Stromal cell of bone marrow (primary cell): ENCODE results near the gene PRR29.
"Not testable (repeated sequence)": the region's sequence is repeated elsewhere in the genome, so short reads cannot be mapped to it uniquely, and the experiment has no call there.

Experiments used
- DNase-seq: peaks from one replicate; pipeline ENCODE4 v3.0.0-alpha.2; 2012; ENCODE audit warnings: low read depth

Gene PRR29

DNA sequence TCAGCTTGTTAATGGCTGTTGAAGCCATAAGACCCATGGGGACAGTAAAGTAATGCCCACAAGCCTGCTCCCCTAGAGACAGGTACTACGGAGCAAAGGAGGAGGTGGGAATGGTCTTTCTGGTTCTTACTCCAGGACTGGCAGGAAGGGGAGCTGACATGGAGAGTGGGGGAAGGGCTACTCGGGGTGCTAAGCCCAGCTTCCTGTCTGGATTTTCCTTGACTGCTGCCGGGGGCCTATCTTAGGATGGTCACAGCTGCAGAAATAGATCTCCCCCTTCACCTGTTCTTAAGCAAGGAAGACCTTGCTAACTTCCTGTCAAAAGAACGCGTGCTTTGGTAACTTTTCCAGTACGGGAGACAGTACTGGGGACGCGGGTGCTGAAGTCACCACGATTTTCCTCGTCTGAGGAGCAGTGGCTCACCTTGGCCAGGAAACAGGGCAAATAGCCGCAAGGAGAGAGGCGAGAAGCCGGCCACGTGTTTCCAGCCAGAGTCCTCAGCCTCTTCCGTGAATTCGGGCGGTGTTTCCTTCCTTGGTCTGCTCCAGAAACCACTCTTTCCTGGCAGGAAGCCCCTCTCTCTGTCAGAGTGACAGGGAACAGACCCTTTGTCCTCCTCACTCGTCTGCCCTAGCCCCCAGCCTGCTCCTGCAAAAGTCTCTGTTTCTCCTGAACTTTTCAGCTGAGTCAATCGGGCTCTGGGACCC is 656 bp upstream of the PRR29 start:
- no peak for DNase-seq

DNA sequence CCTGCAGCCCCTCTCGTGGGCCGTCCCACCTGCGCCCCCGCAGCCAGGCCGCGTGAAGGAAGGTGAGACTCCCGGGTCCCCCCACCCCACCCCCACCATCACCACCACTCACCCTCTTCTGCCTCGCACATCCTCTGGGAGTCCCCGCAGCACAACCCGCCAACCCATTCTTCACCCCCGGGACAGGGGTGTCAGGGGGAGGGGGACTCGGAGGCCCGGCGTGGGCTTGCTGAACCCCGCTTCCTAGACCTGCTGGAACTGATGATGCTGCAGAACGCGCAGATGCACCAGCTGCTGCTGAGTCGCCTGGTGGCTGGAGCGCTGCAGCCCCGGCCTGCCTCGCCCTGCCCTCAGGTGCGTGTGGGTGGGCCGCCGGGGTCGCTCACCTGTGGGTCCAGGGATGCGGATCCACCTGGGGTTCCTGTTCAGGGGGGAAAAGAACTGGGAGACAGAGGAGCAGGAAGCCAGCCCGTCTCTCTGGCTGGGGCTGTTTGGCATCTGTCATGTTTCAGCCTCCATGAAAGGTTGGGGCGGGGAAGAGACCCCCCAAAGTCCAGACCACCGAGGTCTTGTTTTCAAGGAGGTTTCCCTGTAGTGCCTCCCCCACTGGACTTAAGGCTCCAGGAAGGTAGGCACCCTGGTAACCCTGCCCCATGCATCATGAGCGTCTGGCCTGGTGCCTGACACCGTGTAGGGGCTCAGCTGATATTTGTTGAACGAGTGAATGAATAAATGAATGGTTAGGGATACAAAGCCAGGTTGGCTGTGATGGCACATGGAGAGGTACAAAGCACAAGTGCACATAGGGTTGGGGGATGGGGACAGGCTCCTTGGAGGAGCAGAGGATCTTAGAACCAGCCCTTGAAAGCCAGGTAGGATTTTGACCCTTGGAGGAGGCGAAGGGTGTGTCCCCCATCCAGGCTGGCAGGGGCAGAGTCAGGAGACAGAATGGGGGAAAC is 849 bp downstream of the PRR29 start:
- DNase-seq, result no peak

DNA sequence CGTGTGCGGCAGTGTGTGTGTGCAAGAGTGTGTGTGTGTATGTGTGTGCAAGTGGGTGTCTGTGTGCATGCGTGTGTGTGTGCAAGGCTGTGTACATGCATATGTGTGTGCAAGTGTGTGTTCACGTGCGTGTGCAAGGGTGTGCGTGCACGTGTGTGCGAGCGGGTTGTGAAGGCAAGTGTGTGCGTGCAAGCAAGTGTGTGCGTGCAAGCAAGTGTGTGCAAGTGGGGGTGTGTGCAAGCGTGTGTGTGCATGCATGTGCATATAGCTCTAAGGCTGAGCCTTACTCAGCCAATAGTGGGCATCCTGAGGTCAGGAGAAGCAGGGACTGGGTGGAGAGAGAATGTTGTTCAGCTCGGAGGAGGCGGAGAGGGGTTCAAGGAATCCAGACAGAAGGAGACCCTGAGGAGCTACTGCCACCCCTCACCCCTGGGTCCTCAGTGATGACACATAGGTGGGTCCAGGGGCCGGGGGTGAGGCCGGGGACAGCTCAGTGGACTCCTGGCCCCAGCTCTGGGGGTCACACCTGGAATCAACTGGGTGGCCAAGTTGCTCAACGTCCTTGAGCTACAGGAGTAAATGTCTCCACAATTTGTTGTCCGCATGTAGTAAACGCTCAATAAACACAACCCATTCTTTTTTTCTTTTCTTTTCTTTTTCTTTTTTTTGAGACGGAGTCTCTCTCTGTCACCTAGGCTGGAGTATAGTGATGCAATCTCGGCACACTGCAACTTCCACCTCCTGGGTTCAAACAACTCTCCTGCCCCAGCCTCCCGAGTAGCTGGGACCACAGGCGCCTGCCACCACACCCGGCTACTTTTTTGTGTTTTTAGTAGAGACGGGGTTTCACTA is 1.8 kb downstream of the PRR29 start:
- no peak for DNase-seq

DNA sequence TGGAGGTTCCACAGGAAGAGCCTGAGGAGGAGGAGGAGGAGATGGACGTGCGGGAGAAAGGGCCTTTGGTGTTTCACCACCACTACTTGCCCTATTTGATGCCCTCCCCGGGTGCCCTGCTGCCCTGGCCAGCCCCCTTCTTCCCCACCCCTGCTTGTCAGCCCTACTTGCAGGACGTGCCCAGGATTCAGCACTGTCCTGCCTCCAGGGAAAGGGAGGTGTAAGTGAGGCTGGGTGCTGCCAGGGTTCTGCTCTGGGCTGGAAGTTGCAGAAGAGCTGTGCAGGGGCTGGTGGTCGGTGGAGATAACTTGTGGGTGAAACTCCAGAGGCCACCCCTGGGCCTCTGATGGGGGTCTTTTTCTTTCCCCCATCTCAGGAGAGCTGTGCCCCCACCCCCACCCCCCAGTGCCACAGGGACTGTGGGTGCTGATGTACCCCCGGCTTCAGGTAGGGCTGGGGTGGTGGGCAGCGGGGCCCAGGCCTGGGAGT is 3.0 kb downstream of the PRR29 start:
- DNase-seq, result no peak

DNA sequence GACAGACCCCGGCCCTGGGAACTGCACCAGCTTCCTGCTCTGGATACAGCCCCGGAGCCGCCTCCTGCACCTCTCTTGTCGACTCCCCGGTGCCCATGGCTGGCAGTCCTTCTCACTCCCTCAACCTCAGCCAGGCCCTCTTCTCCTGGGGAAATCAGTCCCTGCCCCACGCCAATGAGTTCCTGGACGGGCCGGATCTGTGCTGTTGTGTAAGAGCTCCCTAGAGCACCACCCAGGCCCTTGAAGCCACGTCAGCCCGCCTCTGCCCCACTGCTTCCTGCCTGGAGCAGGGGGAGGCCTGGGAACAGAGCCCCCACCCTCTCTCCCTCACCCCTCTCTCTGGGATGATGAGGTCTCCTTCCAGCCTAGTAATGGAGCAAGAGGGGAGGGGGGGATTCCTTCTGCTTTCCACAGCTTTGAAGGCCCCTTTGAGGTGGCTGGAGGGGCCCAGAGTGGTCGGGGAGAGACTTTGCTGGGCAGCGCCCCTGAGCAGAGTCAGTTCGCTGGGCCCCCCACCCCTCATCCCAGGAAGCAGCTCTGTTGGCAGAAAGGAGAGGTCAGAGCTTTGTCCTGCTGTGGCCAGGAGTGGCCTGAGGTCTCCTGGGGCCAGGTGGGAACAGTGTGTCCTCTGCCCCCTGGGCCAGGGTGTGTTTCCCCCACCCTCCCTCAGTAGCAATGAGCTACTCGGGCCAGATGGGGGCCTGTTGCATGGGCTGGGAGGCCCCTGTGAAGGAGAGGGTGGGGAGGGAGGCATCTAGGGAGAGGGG is 3.8 kb downstream of the PRR29 start:
- peak; percentile 37 for DNase-seq

DNA sequence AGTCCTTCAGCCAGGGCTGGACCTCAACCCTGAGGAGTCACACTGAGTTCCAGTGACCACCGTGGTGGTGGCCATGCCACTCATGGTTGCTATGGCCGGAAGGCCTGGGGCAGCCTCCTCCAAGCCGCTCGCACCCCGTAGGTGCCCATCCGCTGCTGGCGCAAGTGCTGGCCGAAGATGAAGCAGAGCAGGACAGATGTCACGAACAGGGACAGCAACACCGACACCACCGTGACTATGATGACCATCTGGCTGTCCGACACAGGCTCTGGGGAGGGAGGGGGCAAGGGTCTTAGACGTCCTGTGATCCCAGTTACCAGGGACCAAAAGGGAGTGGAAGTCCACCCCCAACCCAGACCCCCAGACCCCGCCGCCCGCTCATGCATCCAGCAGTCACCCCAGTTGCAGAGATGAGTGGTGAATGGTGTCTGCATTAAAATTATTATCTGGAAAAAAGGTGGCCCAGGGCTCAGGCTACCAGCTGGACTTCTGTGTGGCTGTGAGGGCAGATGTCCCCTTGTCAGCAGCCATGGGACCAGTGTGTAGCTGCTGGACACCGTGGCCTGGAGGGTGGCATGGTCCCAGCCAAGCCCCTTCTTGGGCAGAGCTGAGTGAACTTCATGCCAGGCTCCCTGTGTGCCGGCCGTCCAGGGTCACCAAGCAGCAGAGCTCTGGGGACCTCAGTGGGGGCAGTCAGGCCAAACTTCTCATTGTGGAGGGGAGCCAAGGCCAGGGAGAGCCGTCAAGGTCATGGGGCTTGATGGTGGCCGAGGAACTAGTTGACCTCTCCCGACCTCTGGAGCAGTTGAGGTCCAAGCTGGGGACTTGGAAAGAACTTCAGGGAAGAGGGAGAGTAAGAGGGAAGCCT is 4.7 kb downstream of the PRR29 start:
- no peak for DNase-seq

DNA sequence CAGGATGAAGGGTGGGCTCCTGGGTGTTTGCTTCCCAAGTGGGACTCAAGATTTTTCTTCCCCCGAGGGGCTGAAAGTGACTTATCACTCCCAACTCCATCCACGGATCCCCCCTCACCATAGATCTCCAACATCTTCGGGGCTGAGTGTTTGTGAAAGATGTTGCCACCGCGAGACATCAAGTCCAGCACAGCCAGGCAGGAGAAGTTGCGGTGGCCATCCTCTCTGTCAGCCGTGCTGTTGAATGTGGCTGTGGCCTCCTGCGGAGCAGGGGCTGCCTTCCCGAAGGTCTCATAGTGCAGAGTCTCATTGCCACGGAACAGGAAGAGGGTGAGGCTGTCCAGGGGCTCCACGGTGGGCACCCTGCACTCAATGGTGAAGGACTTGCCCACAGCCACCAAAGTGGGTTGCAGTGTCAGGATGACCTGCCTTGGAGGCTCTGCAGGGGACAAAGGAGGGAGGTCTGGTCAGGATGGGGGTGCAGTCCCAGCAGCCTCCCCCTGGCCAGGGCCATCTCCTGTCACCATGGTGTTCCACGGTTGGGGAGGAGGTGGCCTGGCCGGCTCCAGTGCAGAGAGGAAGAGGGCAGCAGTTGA is 5.5 kb downstream of the PRR29 start:
- DNase-seq, result no peak

DNA sequence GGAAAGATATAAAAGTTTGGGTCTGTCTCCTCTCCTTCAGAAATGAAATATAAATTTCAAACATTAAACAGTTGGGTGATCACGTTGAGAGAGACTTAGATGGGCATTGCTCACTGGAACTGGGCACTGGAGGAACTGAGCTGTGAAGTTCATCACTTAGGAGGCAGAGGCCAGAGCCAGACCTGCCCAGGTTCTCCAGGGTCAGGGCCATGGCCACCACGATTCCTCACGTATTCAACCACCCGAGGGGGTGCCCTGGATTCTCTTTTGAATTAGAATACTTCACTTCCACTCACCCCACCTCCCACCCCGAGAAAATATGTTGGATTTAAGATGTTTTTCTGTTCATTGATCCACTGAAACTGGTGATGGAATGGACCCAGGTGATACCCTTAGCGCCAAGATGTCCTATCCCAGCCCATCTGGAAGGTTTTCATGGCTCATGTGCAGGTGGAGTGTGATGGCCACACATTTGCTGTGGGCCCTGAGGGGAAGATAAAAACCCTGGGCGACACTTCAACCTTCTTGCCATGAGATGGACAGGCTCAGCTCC is 6.1 kb downstream of the PRR29 start:
- no peak for DNase-seq

DNA sequence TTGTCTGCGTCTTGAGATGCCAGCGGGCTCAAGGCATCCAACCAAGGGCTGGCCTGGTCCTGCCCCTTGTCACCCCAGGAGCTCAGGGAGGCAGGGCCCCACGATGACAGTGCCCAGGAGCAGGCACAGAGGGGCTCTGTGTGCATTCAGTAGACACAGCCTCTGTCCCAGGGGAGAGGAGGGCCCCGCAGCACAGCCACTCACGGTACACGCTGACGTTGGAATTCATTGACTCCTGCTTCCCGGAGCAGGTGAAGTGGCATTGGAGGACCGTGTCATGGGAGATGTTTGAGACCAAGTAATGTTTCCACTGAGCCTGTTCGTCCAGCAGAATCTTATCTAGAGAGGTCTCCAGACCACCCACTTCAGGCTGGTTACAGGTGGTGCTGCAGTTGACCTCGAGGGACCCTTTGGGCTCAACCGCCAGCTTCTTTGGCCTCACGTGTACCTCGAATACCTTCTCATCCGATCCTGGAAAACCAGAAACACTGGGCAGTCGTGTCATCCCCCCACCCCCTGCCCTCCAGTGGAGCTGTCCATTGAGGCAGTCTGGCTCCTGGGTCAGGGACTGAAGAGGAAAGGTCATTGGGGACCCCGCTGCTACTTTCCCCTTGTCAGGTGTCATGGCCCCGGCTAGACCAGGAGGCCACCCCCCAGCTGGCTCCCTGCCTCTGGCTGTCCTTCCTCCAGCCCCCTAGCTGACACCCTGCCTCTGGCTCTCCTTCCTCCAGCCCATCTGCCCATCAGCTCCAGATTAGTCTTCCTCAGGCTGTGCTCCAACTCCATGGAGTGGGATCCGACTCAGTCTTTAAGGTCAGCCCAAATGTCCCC is 7.0 kb downstream of the PRR29 start:
- DNase-seq, result no peak

DNA sequence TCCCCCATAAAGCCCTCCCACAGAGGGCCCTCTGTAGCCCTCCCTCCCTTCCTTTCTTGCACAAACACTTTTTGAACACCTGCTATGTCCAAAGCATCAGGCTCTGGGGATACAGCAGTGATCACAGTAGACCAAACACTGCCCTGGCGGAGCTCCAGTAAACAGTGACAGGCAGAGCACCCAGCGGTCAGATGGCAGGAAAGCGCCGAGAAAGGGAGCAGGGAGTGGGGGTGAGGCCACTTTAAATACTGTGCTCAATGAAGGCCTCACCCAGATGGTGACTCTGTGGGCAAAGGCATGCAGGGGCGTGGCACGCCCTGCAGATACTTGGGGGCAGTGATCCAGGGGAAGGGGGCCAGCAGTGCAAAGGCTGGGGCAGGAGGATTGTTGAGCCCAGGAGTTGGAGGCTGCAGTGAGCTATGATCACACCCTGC is 7.6 kb downstream of the PRR29 start:
- DNase-seq, result no peak

DNA sequence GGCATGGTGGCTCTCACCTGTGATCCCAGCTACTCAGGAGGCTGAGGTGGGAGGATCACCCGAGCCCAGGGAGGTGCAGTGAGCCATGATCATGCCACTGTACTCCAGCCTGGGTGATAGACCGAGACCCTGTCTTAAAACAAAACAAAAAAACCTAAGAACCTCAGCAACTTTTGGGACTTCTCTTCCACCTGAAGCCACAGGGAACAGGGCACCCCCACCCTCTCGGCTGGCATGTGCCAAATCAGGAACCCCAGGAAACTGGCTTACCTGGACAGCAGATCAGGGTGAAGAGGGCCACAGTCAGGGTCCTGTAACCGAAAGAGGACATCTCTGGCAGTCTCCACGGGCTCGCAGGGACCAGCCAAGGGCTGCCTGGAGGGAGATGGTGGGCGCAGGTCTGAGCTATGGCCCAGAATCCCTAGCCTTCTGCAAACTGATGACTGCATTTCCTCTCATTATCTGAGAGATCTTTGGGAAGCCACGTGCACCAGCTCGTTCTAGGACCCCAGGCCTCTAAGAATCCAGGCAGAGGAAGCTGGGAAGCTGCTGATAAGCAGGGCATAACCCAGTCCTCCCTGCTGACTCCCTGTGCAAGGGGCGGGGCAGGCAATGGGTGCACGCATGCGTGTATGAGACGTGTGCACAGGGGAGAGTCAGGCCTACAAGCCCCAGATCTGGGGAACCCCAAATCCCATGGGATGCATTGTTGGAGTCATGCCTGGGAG is 8.4 kb downstream of the PRR29 start:
- DNase-seq, result peak; percentile 33

DNA sequence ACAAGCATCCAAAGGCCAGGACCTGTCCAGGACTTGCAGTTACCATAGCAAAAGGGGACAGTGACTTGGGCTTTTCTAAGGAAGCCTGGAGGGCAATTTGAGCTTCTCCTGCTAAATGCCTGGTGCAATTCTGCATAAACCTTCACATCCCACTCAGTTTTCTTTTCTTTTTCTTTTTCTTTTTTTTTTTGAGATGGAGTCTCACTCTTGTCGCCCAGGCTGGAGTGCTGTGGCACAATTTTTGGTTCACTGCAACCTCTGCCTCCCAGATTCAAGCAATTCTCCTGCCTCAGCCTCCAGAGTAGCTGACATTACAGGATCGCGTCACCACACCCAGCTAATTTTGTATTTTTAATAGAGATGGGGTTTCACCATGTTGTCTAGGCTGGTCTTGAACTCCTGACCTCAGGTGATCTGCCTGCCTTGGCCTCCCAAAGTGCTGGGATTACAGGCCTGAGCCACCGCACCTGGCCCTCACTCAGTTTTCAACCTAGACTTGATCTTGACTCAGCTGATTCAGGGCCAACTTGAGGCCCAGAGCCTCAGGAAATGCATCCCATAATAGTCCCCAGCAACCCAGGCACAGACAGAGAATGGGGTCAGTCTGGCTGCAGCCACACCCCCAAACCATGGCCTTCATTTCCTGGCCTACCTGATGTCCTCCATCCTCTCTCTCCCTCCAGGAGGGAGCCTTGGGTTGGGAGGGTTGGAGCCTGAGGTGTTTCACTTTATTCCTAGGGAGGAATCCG is 9.1 kb downstream of the PRR29 start:
- not testable (repeated sequence) for DNase-seq

DNA sequence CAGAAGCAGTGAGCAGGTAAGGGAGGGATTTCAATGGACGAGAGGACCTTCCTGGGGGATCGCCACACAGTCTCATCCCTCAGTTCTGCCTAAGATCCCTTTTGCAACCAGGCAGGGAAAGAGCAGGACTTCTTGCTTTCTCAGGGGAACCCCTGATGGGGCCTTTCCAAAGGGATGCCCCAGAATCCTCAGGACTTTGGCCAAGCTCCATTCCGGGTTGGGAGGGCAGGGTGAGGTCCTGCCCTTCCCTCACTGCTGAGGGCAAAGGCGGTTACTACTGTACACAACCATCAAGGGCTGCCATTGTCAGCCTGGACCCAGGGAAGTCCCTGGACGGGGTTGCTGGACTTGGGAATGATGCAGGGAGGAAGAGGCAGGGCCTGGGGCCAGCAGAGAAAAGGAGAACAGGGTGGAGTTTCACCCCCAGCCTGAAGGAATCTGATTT is 9.7 kb downstream of the PRR29 start:
- no peak for DNase-seq

DNA sequence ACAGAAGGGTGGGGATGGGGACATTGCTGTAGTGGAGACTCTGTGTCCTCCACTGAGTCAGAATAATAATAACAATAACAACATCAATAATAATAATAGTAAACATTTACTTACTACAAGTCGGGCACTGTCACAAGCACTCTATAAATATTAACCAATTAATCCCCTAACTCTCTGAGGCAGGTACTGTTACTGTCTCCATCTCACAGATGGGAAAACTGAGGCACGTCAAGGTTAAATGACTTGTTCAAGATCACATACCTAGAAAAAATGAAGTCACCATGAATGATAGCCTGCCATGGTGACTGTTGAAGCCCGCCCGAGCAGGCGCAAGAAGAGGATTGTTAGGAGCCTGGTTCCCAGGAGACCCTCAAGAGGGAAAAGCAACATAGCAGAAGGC is 10.2 kb downstream of the PRR29 start:
- DNase-seq, result no peak

DNA sequence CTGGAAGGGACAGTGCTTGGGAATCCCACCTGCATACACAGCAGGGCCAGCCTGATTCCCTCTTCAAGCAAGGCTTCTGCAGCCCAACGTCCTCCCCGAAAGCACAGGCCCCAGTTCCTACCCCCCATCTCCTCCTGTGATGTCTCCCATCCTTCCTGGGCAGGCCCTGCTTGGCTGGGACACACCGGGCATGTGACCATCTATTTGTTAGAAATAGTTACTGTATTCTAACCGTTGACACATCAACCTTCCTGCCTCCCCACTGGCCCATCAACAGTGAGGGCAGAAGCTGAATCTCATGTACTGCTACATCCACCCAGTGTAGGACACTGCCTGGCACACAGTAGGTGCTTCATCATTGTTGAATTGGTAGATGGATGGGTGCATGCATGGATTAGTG is 10.7 kb downstream of the PRR29 start:
- DNase-seq, result no peak

DNA sequence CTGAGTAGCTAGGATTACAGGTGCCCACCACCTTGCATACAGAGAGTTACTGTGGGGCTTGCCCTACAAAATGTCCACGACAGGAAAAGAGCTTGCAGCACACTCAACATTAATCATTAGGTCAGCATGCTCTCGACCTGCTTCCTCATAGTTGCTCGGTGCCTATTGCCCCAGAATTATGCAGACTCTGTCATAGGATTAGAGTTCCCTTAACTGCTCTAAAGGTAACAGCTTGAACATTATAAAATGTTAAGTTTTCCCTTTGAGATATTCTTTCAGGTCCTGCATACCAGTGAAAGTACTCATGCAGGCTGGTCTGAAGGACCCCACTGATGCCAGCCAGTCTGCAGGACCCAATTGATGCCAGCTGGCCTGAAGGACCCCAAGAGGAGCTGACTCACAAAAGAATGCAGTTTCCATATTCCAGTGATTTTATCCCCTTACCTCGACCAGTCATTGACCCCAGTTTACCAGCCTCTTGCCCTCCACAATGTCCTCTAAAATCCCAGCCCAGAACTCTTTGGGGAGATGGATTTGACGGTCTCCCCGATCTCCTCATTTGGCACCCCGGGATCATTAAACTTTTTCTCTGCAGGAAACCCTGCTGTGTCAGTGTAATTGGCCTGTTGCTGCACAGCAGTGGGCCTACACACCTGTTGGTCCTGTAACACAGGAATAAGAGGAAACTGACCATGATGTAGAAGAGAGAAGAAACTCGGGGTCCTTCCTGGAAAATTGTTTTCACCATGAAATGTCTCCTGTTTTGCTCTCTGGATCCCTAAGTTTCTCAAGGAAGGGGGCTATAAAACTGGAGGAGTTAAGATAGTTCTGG is 11.6 kb downstream of the PRR29 start:
- no peak for DNase-seq
